Common myeloid progenitor, CD34-positive (primary cell): ENCODE measurements around the gene PLEKHA7.

Experiments used
- CTCF ChIA-PET: fragments of 350-600 bp; sonication (Branson Sonifier 250); formaldehyde crosslinking; loops from one replicate; lab custom pipeline; 2021; ENCODE audit warnings: antibody characterized with exemption; lab: Charles Lee
- POLR2A ChIA-PET: fragments of 350-600 bp; sonication (Branson Sonifier 250); formaldehyde crosslinking; loops from one replicate; lab custom pipeline; 2021; ENCODE audit warnings: antibody characterized with exemption; lab: Charles Lee
- DNase-seq, 3 donors: peaks; one replicate each; pipeline versions ENCODE4 v3.0.0 to v3.0.0-alpha.2; 2013
- H3K27ac ChIP-seq, 2 experiments: 1 replicate in 1 of 2; 2 replicates in 1 of 2; pipeline ENCODE4 v1.7.0; 2013; ENCODE audit warnings: inconsistent platforms in 2 of 2, low read length in 2 of 2, mild to moderate bottlenecking in 2 of 2, low read depth in 1 of 2, moderate library complexity in 1 of 2; ENCODE audit not compliant: severe bottlenecking in 2 of 2, insufficient read depth in 1 of 2, poor library complexity in 1 of 2
- H3K27me3 ChIP-seq, 5 experiments: replicated peaks in 2 of 5; 1 replicate in 3 of 5; 2 replicates in 2 of 5; pipeline versions ENCODE4 v1.6.1 to v1.7.0; 2013; ENCODE audit warnings: low read length in 4 of 5, mild to moderate bottlenecking in 2 of 5, moderate library complexity in 2 of 5, inconsistent platforms in 1 of 5; ENCODE audit not compliant: insufficient read depth in 5 of 5, control insufficient read depth in 4 of 5
- H3K36me3 ChIP-seq, 4 experiments: 1 replicate in 2 of 4; 2 replicates in 2 of 4; pipeline versions ENCODE4 v1.6.1 to v1.7.0; 2013; ENCODE audit warnings: low read length in 3 of 4, control low read depth in 1 of 4, mild to moderate bottlenecking in 1 of 4; ENCODE audit not compliant: control insufficient read depth in 4 of 4, insufficient read depth in 4 of 4
- H3K4me1 ChIP-seq, 4 experiments: 1 replicate in 3 of 4; 2 replicates in 1 of 4; pipeline versions ENCODE4 v1.6.1 to v1.7.1; 2013; ENCODE audit warnings: low read length in 3 of 4, mild to moderate bottlenecking in 3 of 4, control low read depth in 1 of 4, inconsistent platforms in 1 of 4, moderate library complexity in 1 of 4; ENCODE audit not compliant: control insufficient read depth in 4 of 4, insufficient read depth in 4 of 4; ENCODE audit errors: control extremely low read depth in 1 of 4
- H3K4me3 ChIP-seq, 7 experiments: 1 replicate in 4 of 7; 2 replicates in 3 of 7; pipeline versions ENCODE4 v1.5.1 to v1.7.0; 2013; ENCODE audit warnings: mild to moderate bottlenecking in 7 of 7, low read length in 6 of 7, moderate library complexity in 6 of 7, inconsistent platforms in 2 of 7, low read depth in 2 of 7, control low read depth in 1 of 7; ENCODE audit not compliant: insufficient read depth in 4 of 7, control insufficient read depth in 1 of 7; ENCODE audit errors: extremely low read depth in 1 of 7
- H3K9me3 ChIP-seq, 5 experiments: 1 replicate in 4 of 5; 2 replicates in 1 of 5; pipeline versions ENCODE4 v1.6.1 to v1.7.1; 2013; ENCODE audit warnings: low read length in 4 of 5, mild to moderate bottlenecking in 2 of 5, inconsistent platforms in 1 of 5, low read depth in 1 of 5, moderate library complexity in 1 of 5; ENCODE audit not compliant: control insufficient read depth in 4 of 5, insufficient read depth in 2 of 5; ENCODE audit errors: control extremely low read depth in 1 of 5
- WGBS: methylation state at CpG from one replicate; pipeline ENCODE4 v1.1.5; 2013; ENCODE audit not compliant: insufficient coverage; 5-methylcytosine and 5-hydroxymethylcytosine counted together

PLEKHA7 gene

GRCh38 chr11:16859651-16860050 lies 154.6 kb downstream of the PLEKHA7 start:
- POLR2A ChIA-PET, result no interaction called here
- CTCF ChIA-PET, result interaction anchor here (1.1 kb wide), 1 partner anchor 10 kb away, joined by 3 read pairs; no protein-coding TSS in a partner anchor
- 97% methylated on average over 6 of the region's 6 CpGs for WGBS

GRCh38 chr11:16857186-16857585 lies 157.0 kb downstream of the PLEKHA7 start:
- Histone ChIP-seq H3K27me3 (no peaks in the 10 kb centered on the region), H3K4me3 (no peak overlapping the region), H3K36me3 (peaks cover 0 to 2% (median 0%) of the 10 kb centered on the region in 4 experiments), H3K9me3 (no peaks in the 10 kb centered on the region), H3K27ac (no peak overlapping the region), H3K4me1 (peaks cover 0 to 9% (median 7%) of the 10 kb centered on the region in 4 experiments)
- DNase-seq, result peak; percentile 11 to 52 (median 29)
- CTCF ChIA-PET, result no interaction called here
- POLR2A ChIA-PET, result interaction anchor here (0.6 kb wide), 1 partner anchor 65 kb away, joined by 4 read pairs; no protein-coding TSS in a partner anchor
- WGBS, result 95% methylated on average over 4 of the region's 4 CpGs

More at GRCh38 chr11:16859651-16860050, 154.6 kb downstream of the PLEKHA7 start:
- DNase-seq, result no peak
- H3K9me3 ChIP-seq, result no peaks in the 10 kb centered on the region
- H3K27ac ChIP-seq, result no peak overlapping the region
- H3K27me3 ChIP-seq, result no peaks in the 10 kb centered on the region
- H3K36me3 ChIP-seq, result peaks cover 0 to under 1% (median 0%) of the 10 kb centered on the region in 4 experiments
- H3K4me3 ChIP-seq, result no peak overlapping the region
- peaks cover 0 to 10% (median 6%) of the 10 kb centered on the region in 4 experiments for H3K4me1 ChIP-seq

GRCh38 chr11:16856022-16856471 lies 158.2 kb downstream of the PLEKHA7 start:
- Histone ChIP-seq H3K4me3 (no peak overlapping the region), H3K27ac (no peak overlapping the region), H3K9me3 (no peaks in the 10 kb centered on the region), H3K36me3 (peaks cover 0 to 2% (median 0%) of the 10 kb centered on the region in 4 experiments), H3K4me1 (peaks cover 0 to 7% (median 5%) of the 10 kb centered on the region in 4 experiments), H3K27me3 (no peaks in the 10 kb centered on the region)
- no peak for DNase-seq
- CTCF ChIA-PET, result interaction anchor here (1.1 to 2.7 kb wide), 3 partner anchors 9 to 26 kb away, joined by 3 to 10 read pairs (median 3); no protein-coding TSS in a partner anchor
- POLR2A ChIA-PET, result no interaction called here
- WGBS, result 100% methylated on average over 1 of the region's 3 CpGs

GRCh38 chr11:16854979-16855378 lies 159.2 kb downstream of the PLEKHA7 start:
- no peak overlapping the region for H3K27ac ChIP-seq
- no peak for DNase-seq
- H3K4me1 ChIP-seq, result peaks cover 0 to 2% (median 0%) of the 10 kb centered on the region in 4 experiments
- peaks cover 0 to 2% (median under 1%) of the 10 kb centered on the region in 4 experiments for H3K36me3 ChIP-seq
- H3K4me3 ChIP-seq, result no peak overlapping the region
- peaks cover 0 to 3% (median 0%) of the 10 kb centered on the region in 5 experiments for H3K27me3 ChIP-seq
- POLR2A ChIA-PET, result no interaction called here
- CTCF ChIA-PET, result interaction anchor here (0.9 to 2.7 kb wide), 2 partner anchors 10 to 19 kb away, joined by 4 to 10 read pairs; no protein-coding TSS in a partner anchor
- no peaks in the 10 kb centered on the region for H3K9me3 ChIP-seq
- 100% methylated on average over 4 of the region's 4 CpGs for WGBS

- ChIA-PET CTCF (interaction anchor here (0.8 to 2.7 kb wide), 2 partner anchors 11 to 68 kb away, joined by 3 to 10 read pairs; no protein-coding TSS in a partner anchor), POLR2A (no interaction called here)
- H3K27me3 ChIP-seq, result peaks cover 0 to 3% (median 0%) of the 10 kb centered on the region in 5 experiments
- WGBS, result 100% methylated on average over 1 of the region's 2 CpGs
- H3K4me1 ChIP-seq, result peaks cover 0 to 2% (median 0%) of the 10 kb centered on the region in 4 experiments
- no peak overlapping the region for H3K27ac ChIP-seq
- no peak overlapping the region for H3K4me3 ChIP-seq
- DNase-seq, result no peak
- peaks cover 0 to 4% (median under 1%) of the 10 kb centered on the region in 4 experiments for H3K36me3 ChIP-seq
- no peaks in the 10 kb centered on the region for H3K9me3 ChIP-seq
Measured at GRCh38 chr11:16853859-16854258, 160.4 kb downstream of the PLEKHA7 start.

- Histone ChIP-seq H3K9me3 (no peaks in the 10 kb centered on the region), H3K4me1 (peaks cover 0 to 2% (median 0%) of the 10 kb centered on the region in 4 experiments), H3K27me3 (peaks cover 0 to 3% (median 0%) of the 10 kb centered on the region in 5 experiments), H3K27ac (no peak overlapping the region), H3K4me3 (no peak overlapping the region), H3K36me3 (peaks cover 0 to 4% (median under 1%) of the 10 kb centered on the region in 4 experiments)
- POLR2A ChIA-PET, result no interaction called here
- CTCF ChIA-PET, result interaction anchor here (2.7 kb wide), 1 partner anchor 11 kb away, joined by 10 read pairs; no protein-coding TSS in a partner anchor
- no CpG with 5 or more reads among the region's 1 CpG for WGBS
- DNase-seq, result no peak
Measured at GRCh38 chr11:16853266-16853665, 160.9 kb downstream of the PLEKHA7 start.

GRCh38 chr11:16846305-16846704 lies 167.9 kb downstream of the PLEKHA7 start:
- no peak overlapping the region for H3K27ac ChIP-seq
- H3K9me3 ChIP-seq, result peaks cover 0 to 6% (median 0%) of the 10 kb centered on the region in 5 experiments
- peaks cover 0 to 3% (median 0%) of the 10 kb centered on the region in 5 experiments for H3K27me3 ChIP-seq
- peaks cover 0 to 7% (median 2%) of the 10 kb centered on the region in 4 experiments for H3K36me3 ChIP-seq
- 100% methylated on average over 2 of the region's 2 CpGs for WGBS
- no peaks in the 10 kb centered on the region for H3K4me1 ChIP-seq
- ChIA-PET POLR2A (no interaction called here), CTCF (no interaction called here)
- H3K4me3 ChIP-seq, result no peak overlapping the region
- DNase-seq, result no peak
